HG02885 (cell line): ENCODE data around the gene LINGO4.
A peak's percentile ranks its signal among the peaks of the same experiment; 100 is the strongest.
"Not testable (repeated sequence)": the region's sequence is repeated elsewhere in the genome, so short reads cannot be mapped to it uniquely, and the experiment has no call there.

Experiments used
- ATAC-seq: cut with Tn5 transposase; IDR thresholded peaks from one replicate; pipeline ENCODE4 v1.9.1; 2021; ENCODE audit warnings: mild to moderate bottlenecking; ENCODE audit not compliant: unreplicated experiment, poor library complexity

Gene LINGO4

DNA sequence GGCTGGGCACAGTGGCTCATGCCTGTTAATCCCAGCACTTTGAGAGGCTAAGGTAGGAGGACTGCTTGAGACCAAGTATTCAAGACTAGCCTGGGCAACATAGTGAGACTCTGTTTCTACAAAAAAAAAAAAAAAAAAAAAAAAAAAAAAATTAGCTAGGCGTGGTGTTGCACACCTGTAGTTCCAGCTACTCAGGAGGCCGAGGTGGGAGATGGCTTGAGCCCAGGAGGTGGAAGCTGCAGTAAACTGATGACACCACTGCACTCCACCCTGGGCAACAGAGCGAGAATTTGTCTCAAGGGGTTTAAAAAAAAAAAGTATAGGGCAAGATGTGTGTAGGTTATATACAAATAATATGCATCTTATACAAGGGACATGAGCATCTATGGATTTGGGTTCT is 17.5 kb downstream of the LINGO4 start:
- no peak for ATAC-seq

DNA sequence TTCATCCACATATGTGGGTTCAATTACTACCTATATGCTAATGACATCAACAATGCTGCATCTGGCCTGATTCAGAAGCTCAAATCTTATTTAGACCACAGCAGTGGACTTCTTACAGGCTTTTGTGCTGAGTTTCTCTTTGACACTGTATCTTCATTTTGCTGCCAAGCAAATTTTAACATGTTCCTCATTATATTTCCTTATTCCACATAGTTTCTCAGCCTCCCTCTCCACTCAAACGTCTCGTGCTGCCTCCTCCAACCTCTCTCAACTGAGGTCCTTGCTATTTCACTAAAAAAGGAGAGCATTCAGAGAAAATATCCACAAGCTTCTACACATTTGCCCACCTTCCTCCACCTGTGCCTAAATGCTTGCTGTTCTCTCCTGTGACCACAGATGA is 21.4 kb downstream of the LINGO4 start:
- ATAC-seq, result no peak

DNA sequence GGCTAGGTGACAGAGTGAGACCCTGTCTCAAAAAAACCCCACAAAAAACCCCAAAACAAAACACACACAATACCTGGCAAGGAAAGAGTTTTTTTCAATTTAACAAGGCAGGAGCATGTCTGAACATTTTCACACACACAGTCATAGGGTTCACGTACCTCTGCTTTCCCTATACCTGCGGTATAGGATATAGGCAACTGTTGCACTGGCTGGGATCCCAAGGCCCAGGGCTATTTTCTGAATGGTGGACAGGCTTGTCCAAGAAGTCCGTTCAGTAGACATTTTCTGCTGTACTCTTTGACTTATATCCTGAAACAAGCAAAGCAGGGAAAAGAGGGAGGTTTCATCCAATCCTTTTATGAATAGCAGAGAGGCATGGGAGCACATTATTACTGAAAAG is 22.5 kb downstream of the LINGO4 start:
- ATAC-seq, result no peak

DNA sequence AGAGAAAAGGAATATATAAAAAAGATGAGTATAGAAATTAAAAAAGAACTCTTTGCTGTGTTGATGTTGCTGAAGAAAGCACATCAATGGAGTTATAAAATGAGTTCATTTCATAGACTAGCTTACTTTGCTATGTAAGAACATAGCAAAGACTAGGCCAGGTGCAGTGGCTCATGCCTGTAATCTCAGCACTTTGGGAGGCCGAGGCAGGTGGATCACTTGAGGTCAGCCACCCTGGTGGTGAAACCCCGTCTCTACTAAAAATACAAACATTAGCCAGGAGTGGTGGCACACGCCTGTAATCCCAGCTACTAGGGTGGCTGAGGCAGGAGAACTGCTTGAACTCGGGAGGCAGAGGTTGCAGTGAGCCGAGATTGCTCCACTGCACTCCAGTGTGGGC is 23.2 kb downstream of the LINGO4 start:
- ATAC-seq, result not testable (repeated sequence)

DNA sequence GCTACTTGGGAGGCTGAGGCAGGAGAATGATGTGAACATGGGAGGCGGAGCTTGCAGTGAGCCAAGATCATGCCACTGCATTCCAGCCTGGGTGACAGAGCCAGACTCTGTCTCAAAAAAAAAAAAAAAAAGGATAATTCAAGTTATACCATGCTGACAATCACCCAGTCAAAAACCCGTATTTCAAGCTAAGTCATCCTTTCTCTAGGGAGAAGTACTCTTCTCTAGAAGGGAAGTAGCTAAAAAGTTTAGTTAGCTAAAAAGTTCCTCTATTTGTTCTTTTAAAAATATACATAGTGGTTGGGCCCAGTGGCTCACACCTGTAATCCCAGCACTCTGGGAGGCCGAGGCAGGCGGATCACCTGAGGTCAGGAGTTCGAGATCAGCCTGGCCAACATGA is 24.5 kb downstream of the LINGO4 start:
- ATAC-seq, result not testable (repeated sequence)

DNA sequence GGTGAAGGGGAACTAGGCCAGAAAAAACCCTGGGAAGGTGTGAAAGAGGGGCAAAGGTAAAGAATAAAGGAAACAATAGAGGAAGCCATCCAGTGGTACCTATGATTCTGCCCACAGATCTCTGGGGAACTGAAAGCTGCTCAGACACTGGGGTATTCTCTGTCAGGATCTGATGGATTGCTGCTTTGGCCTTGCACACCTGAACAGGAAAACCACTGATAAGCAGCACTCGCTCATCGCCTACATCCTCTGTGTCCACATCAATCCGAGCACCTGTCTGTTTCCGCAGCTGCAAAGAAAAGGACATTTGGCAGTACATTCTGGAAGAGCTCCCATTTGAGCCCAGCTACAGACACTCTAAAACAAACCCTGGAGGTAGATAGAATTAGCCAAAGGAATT is 25.4 kb downstream of the LINGO4 start:
- no peak for ATAC-seq

DNA sequence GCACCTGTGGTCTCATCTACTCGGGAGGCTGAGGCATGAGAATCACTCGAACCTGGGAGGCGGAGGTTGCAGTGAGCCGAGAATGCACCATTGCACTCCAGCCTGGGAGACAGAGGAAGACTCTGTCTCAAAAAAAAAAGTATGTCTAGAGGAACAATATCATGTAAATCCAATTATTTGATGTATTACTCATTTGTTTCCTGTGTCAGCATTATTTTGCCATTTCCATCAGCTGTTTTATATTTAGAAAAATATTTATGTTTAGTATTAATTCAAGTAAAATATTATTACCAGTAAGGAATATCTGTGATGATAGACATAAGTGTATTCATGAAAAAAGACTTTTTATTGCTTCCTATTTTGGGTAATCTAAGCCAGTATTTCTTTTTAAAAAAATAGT is 27.9 kb downstream of the LINGO4 start:
- ATAC-seq, result no peak

DNA sequence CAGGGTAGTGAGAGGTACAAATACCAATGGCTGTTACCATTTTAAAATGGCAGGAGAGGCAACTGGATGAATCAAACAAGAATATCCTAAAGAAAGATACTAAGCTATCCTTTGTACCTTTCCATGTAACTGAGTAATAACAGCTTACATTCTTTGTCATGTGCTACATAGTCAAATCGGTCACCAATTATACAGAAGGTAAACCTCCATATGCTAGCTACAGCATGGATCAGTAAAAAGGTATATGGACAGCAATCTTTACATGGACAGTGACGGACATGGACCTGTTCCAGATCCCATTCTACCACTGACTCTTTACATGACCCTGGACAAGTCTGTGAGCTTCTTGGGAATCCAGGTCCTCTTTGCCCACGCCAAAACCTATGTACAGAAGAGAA is 28.6 kb downstream of the LINGO4 start:
- ATAC-seq, result no peak

DNA sequence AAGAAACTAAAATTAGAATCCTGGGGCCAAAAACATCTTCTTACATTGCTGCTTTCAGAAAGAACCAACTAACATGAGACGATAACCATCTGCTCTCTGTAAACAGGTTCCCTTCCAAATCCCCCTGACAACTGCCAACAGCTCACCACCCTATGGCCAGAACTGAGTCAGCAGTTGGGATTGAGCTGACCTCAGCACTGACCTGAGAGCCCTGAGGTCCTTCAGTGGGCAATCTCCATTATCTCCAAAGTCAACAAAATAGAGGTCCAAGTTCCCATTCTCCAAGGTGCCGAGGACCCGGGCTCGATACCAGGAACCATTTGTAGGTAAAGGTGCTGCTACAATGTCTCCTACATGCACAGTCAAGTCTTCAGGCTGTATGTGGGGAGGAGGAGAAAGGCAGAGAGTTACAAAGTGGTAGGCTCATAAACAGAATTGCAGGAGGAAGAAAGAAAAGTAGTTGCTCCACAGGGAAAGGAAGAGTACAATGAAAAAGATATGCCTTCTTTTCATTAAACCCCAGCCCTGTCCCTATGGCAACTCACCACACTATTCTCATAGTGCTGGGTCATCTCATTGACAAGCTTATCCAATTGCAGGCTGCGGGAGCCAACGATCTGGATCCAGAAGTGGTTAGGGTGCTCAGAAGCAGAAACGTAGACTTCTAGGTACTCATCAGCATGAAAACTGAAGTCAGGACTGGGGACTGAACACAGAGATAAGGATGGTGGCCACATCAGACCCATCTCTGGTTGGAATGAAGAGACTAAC is 29.1 kb downstream of the LINGO4 start:
- no peak for ATAC-seq

DNA sequence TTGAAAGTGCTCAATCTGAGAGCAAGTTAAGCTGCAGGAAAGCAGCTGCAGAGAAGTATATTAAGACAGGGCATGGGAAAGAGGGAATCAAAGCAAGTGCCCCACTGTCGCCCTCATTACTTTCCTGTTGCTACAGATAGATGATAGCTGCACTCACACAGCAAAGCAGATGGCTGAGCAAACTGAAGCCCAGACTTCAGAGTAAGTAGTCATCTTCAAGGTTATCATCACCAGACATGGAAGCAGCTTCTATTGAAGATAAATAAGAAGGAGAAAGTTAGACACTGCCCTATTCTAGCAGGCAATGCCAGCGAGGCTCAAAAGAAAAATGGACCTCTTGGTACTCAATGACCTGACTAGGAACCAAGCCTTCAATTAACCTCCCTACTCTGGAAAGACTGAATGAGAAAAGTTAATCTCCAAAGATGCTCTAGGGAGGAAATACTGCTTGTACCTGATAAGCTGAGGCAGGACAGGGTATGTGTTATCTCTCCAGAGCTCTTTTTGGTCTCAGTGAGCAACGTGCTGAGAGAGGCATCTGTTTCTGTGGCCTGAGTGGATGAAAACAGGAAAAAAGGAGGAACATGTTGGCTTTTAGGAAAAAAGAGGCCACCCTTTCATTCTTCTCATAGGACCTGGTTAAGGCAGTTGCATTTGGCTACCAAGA is 30.8 kb downstream of the LINGO4 start:
- ATAC-seq, result no peak

DNA sequence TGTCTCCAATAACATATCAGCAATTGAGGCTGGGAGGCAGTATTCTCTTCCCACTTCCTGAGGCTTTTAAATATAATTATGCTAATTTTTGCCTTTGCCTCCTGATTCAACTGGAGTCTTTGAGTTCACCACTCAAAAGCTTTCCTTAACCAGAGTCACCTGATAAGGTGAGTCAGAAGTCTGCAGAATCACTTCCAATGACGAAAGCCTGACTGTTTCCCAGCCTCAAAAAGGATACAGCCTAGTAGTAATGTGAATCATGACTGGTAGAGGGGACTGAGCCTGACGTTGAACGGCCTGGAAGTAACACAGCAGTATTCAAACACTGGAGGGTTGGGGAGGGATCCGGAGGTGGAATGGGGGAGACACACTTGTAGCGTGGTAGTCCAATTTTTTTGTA is 31.5 kb downstream of the LINGO4 start:
- no peak for ATAC-seq

DNA sequence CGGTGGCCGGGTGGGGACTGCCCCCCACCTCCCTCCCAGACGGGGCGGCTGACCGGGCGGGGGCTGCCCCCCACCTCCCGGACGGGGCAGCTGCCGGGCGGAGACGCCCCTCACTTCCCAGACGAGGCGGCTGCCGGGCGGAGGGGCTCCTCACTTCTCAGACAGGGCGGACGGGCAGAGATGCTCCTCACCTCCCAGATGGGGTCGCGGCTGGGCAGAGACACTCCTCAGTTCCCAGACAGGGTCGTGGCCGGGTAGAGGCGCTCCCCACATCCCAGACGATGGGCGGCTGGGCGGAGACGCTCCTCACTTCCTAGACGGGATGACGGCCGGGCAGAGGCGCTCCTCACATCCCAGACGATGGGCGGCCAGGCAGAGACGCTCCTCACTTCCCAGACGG is 35.9 kb downstream of the LINGO4 start:
- not testable (repeated sequence) for ATAC-seq

DNA sequence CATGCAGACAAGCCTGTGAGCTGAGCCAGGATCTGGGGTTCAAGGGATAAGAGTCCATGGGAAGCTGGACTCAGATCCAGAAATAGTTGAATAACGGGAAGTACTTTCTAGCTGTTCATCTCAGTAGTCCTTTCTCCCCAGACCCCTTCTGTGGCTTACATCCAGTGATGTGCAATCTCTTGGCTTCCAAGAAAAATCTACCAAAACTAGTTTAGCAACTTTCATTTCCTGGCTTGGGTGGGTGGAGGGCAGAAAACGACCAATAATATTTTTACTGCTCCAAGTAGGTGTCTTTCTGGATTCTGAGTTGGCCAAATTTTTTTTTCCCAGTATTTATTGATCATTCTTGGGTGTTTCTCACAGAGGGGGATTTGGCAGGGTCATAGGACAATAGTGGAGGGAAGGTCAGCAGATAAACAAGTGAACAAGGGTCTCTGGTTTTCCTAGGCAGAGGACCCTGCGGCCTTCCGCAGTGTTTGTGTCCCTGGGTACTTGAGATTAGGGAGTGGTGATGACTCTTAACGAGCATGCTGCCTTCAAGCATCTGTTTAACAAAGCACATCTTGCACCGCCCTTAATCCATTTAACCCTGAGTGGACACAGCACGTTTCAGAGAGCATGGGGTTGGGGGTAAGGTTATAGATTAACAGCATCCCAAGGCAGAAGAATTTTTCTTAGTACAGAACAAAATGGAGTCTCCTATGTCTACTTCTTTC is 36.7 kb downstream of the LINGO4 start:
- not testable (repeated sequence) for ATAC-seq

DNA sequence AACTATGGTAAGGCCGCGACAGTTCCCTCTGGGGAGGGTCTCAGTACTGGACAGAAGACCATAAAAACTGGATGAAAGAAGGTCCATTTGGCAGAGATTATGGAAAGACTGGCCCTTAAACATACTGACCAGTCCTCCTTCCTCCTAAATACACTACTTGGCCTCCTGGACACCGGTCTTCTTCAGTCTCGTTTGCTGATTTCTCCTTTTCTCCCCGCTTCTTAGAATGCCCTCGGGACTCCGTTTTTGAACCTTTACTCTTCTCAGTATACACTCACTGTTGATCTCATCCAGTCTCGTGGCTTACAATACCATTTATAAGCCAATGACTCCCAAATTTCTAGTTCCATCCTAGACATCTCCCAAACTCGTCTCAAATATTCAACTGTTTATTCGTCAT is 41.2 kb downstream of the LINGO4 start:
- ATAC-seq, result no peak

DNA sequence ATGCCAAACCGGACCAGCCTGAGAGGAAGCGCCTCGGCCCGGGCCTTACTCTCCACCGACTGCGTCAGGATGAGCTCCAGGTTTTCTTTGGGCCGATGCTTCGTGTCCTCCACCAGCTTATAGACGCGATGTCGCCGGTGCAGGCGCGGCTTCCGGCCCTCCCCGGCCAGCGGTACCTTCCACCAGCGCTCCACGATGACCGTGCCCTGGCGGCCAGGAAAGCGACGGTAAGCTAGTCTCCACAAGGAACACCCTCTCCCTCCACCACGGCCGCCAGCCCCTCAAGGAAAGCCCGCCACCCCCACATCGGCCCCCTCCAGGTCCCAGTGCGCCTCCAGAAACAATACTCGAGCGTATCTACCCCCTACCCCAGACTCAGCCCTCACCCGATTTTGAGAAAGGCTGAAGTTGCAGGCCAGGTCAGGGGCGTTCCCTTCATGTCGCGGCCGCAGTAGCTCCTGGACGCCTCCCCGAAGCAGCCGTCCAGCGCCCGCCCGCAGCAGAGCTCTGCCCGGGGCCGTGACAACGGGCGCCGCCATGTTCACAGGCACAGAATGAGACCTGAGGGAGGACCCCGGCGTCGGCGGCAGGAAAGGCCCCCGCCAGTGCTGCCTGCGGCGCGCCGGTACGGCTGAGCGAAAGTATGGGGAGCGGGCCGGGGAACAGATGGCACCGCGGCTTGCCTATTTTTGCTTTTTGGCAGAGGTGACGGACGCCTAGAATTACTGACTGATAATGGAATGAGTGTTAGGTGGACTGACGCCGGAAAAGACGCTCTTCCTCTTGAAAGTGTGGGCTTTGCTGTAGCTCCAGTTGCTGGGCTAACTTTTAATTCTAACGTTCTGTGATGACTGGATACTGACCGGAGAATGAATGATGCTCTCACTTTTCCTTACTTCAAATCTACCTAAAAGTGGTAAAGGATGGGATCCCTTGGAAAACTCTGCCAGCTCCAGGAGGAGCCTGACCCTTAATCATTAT is 42.0 kb downstream of the LINGO4 start, which contains the start of gene MRPL9:
TSS of gene MRPL9 (minus strand) at position 556 of the 981 bp plus-strand sequence. CDS start at position 539, 17 bp downstream.
- peak; percentile 92 for ATAC-seq

DNA sequence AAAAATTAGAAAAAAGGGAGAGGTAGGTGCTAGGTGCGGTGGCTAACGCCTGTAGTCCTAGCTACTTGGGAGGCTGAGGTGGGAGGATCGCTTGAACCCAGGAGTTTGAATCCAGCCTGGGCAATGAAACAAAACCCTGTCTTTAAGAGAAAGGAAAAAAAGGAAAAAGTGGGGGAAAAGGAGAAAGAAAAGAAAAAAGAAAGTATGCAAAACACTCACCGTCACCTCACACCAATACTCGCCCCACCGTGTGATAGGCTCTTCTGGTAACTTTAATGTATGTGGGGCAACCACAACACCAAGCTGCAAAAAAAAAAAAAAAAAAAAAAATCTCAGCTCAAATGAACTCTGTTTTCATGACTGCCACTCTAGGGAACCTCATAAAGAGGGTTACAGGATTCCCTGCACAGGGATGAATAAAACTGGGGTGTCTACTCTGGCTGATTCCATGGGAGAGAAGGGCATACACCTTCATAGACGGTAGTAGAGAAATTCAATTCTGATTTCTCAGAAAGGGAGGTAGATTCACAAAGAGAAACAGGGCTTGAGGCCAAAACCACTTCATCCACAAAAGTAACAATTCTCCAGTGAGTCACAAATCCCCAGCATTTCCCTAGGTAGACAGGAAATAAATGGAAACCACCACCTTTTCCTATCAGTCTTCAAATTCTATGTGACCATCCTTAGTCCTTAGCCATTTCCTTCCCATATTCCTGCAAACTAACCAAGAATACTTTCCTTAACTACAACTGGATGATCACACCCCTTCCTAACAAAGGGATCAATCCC is 44.4 kb downstream of the LINGO4 start:
- no peak for ATAC-seq

DNA sequence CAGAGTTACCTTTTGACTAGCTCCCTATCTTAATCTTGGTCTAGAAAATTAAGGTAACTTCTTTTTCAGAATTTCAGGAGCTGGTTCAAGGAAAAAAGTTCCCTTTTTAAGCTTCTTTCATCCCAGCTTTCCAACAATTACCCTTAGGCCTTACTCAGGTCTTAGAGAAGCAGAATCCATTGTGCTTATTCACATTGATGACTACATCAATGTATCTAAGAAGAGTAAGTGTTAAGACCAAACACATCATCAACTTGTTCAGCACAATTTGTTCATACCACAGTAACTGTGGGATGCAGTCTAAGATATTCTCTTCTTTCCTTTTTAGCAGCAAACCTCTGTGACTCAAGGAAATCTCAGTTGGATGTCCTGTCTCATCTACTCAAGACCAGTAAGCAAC is 46.0 kb downstream of the LINGO4 start:
- ATAC-seq, result no peak

DNA sequence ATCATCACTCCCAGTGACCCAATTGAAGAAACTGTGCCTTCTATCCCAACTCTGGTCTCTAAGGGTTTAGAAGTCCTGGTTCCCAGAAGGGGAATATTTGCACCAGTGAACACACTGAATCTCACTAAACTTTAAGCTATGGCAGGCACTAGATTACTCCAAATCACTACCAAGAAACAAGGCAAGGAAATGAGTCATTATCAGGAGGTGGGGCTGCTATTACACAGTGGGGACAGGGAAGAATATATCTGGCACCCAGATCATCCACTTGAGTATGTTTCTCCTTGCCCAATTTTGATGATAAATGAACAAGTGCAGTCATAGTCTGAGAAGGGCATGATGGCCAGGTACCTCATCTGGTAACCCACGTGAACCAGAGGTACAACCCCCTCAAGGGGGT is 48.9 kb downstream of the LINGO4 start:
- no peak for ATAC-seq
